ENCODE results near the gene TANGO6. TPM values are rescaled to one million over a fixed set of nuclear protein-coding genes. Genes with fewer than 3 reads are reported as not detected.

TANGO6 gene
- total RNA-seq, 2 donors from 2014 or later, result 37.3 to 55.4 TPM

DNA sequence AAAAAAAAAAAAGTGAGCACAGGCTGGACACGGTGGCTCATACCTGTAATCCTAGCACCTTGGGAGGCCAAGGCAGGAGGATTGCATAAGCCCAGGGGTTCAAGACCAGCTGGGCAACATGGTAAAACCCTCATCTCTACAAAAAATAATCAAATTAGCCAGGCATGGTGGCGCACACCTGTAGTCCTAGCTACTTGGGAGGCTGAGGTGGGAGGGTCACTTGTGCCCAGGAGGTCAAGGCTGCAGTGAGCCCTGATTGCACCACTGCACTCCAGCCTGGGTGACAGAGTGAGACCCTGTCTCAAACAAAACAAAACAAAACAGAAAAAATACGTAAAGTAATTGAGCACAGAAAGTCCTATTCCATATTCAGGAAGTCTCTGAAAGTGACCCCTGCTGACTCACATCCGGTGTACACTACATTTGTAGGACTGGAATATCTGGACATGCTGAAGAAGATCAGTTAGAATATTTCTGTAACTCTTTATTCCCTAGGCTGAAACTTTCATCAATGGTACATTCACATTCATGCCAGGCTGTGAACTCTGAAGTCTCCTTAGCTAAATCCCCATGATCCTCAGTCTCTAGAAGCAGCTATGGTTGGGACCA is 196.1 kb downstream of the TANGO6 start:
- DNase-seq (ENCODE audit: low spot score) (no peak), ATAC-seq (ENCODE audit: insufficient number of reproducible peaks, low FRiP score, low read depth) (no peak)
- no peak overlapping the region for H3K4me3 ChIP-seq
- H3K36me3 ChIP-seq, result peaks cover 12% of the 10 kb centered on the region
- peaks cover 8 to 16% of the 10 kb centered on the region in 2 donors for H3K4me1 ChIP-seq (ENCODE audit: control insufficient read depth in 1 of 2, low read depth in 2 of 2)
- peaks cover 4% of the 10 kb centered on the region for H3K9me3 ChIP-seq
- H3K27me3 ChIP-seq (replicated peaks; ENCODE audit: insufficient read depth), result no peaks in the 10 kb centered on the region
- TF ChIP-seq, protein P1, sequence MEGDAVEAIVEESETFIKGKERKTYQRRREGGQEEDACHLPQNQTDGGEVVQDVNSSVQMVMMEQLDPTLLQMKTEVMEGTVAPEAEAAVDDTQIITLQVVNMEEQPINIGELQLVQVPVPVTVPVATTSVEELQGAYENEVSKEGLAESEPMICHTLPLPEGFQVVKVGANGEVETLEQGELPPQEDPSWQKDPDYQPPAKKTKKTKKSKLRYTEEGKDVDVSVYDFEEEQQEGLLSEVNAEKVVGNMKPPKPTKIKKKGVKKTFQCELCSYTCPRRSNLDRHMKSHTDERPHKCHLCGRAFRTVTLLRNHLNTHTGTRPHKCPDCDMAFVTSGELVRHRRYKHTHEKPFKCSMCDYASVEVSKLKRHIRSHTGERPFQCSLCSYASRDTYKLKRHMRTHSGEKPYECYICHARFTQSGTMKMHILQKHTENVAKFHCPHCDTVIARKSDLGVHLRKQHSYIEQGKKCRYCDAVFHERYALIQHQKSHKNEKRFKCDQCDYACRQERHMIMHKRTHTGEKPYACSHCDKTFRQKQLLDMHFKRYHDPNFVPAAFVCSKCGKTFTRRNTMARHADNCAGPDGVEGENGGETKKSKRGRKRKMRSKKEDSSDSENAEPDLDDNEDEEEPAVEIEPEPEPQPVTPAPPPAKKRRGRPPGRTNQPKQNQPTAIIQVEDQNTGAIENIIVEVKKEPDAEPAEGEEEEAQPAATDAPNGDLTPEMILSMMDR (IDR thresholded peaks at IDR 0.05), result no peak
- H3K27ac ChIP-seq, result no peak overlapping the region

DNA sequence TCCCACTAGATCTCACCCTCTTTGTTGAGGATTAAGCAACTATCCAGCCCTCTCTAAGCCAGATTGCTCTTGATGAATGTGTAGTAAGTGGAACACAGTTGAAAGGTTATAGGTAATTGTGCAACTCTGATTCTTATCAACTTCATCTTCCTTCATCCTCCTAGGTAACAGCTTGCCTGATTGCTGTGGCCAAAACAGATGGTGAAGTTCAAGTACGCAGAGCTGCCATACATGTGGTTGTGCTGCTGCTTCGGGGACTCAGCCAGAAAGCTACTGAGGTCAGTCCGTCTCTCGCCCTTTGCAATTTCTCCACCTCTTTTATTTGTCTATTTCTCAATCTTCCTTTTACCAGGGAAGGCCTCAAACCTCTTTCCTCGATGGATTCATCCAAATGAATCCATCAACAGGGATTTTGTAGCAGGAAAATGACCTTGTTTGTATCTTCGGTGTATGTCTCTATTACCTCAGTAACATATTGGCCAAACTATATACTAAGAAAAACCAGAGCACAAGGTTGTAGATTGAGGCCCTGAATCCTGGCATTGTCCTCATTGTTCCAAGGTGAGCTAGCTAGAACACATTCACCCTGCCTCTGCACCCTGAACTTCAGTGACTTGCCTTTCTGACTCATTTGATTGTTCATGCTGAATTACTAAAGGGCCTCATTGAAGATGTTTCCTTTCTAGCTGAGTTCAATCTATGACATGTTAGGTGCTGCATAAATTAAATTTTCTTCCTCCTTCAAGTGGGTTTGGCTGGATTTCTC is 197.0 kb downstream of the TANGO6 start:
- Histone ChIP-seq H3K4me1 (ENCODE audit: control insufficient read depth in 1 of 2, low read depth in 2 of 2) (peaks cover 5 to 9% of the 10 kb centered on the region in 2 donors), H3K9me3 (peaks cover 4% of the 10 kb centered on the region), H3K27me3 (replicated peaks; ENCODE audit: insufficient read depth) (no peaks in the 10 kb centered on the region), H3K36me3 (peaks cover 12% of the 10 kb centered on the region), H3K27ac (no peak overlapping the region), H3K4me3 (no peak overlapping the region)
- TF ChIP-seq, protein P1 (IDR thresholded peaks at IDR 0.05), result no peak
- DNase-seq (ENCODE audit: low spot score), result no peak
- ATAC-seq (ENCODE audit: insufficient number of reproducible peaks, low FRiP score, low read depth), result no peak

DNA sequence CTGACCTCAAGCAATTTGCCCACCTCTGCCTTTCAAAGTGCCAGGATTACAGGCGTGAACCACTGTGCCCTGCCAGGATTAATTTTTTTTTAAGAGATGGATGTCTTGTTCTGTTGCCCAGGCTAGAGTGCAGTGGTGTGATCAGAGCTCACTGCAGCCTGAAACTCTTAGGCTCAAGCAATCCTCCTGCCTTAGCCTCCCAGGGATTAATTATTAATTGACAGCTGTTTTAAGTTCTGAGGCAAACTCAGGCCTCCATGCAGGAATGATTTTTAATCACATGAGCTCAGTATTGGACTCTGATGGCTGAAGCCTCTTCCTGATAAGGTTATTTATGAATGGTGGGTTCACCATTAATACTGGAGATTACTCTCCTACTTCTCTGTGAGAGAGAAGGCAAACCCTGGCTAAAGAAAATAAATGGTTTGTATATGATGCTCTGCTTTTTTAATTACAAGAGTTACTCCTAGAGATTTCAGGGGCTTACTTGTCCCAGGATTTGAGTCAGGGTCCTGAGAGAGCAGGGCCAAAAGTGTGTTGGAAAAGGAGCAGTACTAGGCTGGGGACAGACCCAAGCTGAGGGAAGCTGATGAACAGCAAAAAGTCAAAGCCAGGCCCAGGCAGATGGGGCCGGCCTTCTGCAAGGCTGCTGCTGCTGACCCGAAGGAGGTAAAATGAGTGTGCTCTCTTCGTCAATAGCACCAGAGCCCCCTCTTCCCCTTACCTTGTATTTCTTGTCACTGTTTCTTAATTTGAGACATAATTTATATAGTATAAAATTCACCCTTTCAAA is 205.2 kb downstream of the TANGO6 start:
- no peaks in the 10 kb centered on the region for H3K9me3 ChIP-seq
- no peak overlapping the region for H3K27ac ChIP-seq
- ATAC-seq (ENCODE audit: insufficient number of reproducible peaks, low FRiP score, low read depth) (no peak), DNase-seq (ENCODE audit: low spot score) (no peak)
- no peaks in the 10 kb centered on the region for H3K27me3 ChIP-seq (replicated peaks; ENCODE audit: insufficient read depth)
- H3K4me1 ChIP-seq (ENCODE audit: control insufficient read depth in 1 of 2, low read depth in 2 of 2), result no peaks in the 10 kb centered on the region
- TF ChIP-seq, protein P1 (IDR thresholded peaks at IDR 0.05), result no peak
- H3K36me3 ChIP-seq, result no peaks in the 10 kb centered on the region
- H3K4me3 ChIP-seq, result no peak overlapping the region

DNA sequence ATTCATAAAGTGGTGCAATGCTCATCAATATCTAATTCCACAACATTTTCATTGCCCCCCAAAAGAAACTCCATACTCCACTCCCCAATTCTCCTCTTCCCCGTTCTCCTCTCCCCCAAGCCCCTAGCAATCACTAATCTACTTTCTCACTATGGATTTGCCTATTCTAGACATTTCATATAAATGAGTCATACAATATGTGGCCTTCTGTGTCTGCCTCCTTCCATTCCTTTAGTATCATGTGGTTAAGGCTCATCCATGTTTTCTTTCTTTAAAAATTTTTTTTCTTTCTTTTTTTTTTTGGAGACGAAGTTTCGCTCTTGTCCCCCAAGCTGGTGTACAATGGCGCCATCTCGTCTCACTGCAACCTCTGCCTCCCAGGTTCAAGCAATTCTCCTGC is 205.8 kb downstream of the TANGO6 start:
- DNase-seq (ENCODE audit: low spot score), result no peak
- no peaks in the 10 kb centered on the region for H3K27me3 ChIP-seq (replicated peaks; ENCODE audit: insufficient read depth)
- no peaks in the 10 kb centered on the region for H3K4me1 ChIP-seq (ENCODE audit: control insufficient read depth in 1 of 2, low read depth in 2 of 2)
- no peaks in the 10 kb centered on the region for H3K36me3 ChIP-seq
- H3K9me3 ChIP-seq, result no peaks in the 10 kb centered on the region
- no peak overlapping the region for H3K4me3 ChIP-seq
- no peak for ATAC-seq (ENCODE audit: insufficient number of reproducible peaks, low FRiP score, low read depth)
- TF ChIP-seq, protein P1 (IDR thresholded peaks at IDR 0.05), result no peak
- no peak overlapping the region for H3K27ac ChIP-seq
